NOMO-1 (cell line): ENCODE data around the gene WDR91.
A peak's percentile ranks its signal among the peaks of the same experiment; 100 is the strongest.
"Not testable (repeated sequence)": the region's sequence is repeated elsewhere in the genome, so short reads cannot be mapped to it uniquely, and the experiment has no call there.

ENCODE experiments used
- DNase-seq, 2 experiments: peaks; one replicate each; lab custom pipeline; 2025; ENCODE audit not compliant: unreplicated experiment in 2 of 2; lab: John Stamatoyannopoulos, UW

WDR91 gene

GRCh38 chr7:135234095-135234494, 22.8 kb upstream of the WDR91 start:
- DNase-seq = not testable (repeated sequence)

GRCh38 chr7:135233570-135233969, 22.2 kb upstream of the WDR91 start, which contains the start of gene STRA8:
STRA8 (plus strand) TSS chr7:135233838; CDS start chr7:135240525, 6,687 bp downstream.
- DNase-seq = no peak

- no peak for DNase-seq
Observed at GRCh38 chr7:135232720-135233119, 21.4 kb upstream of the WDR91 start.

- no peak for DNase-seq
Observed at GRCh38 chr7:135232087-135232486, 20.8 kb upstream of the WDR91 start.

- DNase-seq = no peak
Observed at GRCh38 chr7:135231686-135232085, 20.4 kb upstream of the WDR91 start.

- peak in 1 of 2 experiments; percentile 73 for DNase-seq
Observed at GRCh38 chr7:135224027-135224426, 12.7 kb upstream of the WDR91 start.

- DNase-seq = no peak
Observed at GRCh38 chr7:135217645-135218509, 6.6 kb upstream of the WDR91 start.

GRCh38 chr7:135215698-135216097, 4.4 kb upstream of the WDR91 start:
- no peak for DNase-seq

GRCh38 chr7:135215180-135215579, 3.9 kb upstream of the WDR91 start:
- DNase-seq = no peak

- no peak for DNase-seq
Observed at GRCh38 chr7:135213831-135214230, 2.5 kb upstream of the WDR91 start.

- DNase-seq = not testable (repeated sequence)
Observed at GRCh38 chr7:135211946-135212685, 790 bp upstream of the WDR91 start.

GRCh38 chr7:135210888-135211178, 493 bp downstream of the WDR91 start:
- DNase-seq = no peak

- DNase-seq = peak in 1 of 2 experiments; percentile 10
Observed at GRCh38 chr7:135209225-135209834, 2.0 kb downstream of the WDR91 start.

GRCh38 chr7:135208102-135208793, 3.1 kb downstream of the WDR91 start:
- peak in 1 of 2 experiments; percentile 3 for DNase-seq

- no peak for DNase-seq
Observed at GRCh38 chr7:135207406-135208101, 3.8 kb downstream of the WDR91 start.

GRCh38 chr7:135206941-135207391, 4.4 kb downstream of the WDR91 start:
- DNase-seq = peak; percentile 19 to 57

- no peak for DNase-seq
Observed at GRCh38 chr7:135205850-135206249, 5.5 kb downstream of the WDR91 start.

GRCh38 chr7:135204876-135205275, 6.5 kb downstream of the WDR91 start:
- DNase-seq = no peak

GRCh38 chr7:135204341-135204749, 7.0 kb downstream of the WDR91 start:
- no peak for DNase-seq

- DNase-seq = no peak
Observed at GRCh38 chr7:135201350-135201749, 10.0 kb downstream of the WDR91 start.
